Stimulated activated CD8-positive, alpha-beta memory T cell treated with anti-CD3 and anti-CD28 coated beads, Interleukin-12 subunit alpha, Interleukin-12 subunit beta, amount 100 ng/mL, for 24 hours (primary cell): Measurements from ENCODE around the gene OR2T1.
"Not testable (repeated sequence)": the region's sequence is repeated elsewhere in the genome, so short reads cannot be mapped to it uniquely, and the experiment has no call there.

Experiments used
- DNase-seq: peaks from one replicate; pipeline ENCODE4 v3.0.0-alpha.2; 2020; ENCODE audit errors: extremely low read depth

OR2T1 gene

GRCh38 chr1:248402748-248403147 lies at the start of gene OR2T1:
Gene OR2T1 (plus strand): TSS chr1:248403048. CDS start chr1:248406148, 3,100 bp downstream.
- no peak for DNase-seq

- no peak for DNase-seq
These were observed 43.4 kb upstream of the OR2T1 start for GRCh38 chr1:248359415-248359814.

GRCh38 chr1:248361121-248361715 lies 41.6 kb upstream of the OR2T1 start, which contains the start of gene OR2T4:
Gene OR2T4 (plus strand): TSS chr1:248361665. CDS start chr1:248361665, 0 bp downstream.
- DNase-seq, result no peak

GRCh38 chr1:248366609-248367008 lies 36.2 kb upstream of the OR2T1 start:
- no peak for DNase-seq

- no peak for DNase-seq
These were observed 30.5 kb upstream of the OR2T1 start for GRCh38 chr1:248372394-248372793.

- no peak for DNase-seq
These were observed 29.1 kb upstream of the OR2T1 start for GRCh38 chr1:248373761-248374160.

GRCh38 chr1:248375446-248375845 lies 27.4 kb upstream of the OR2T1 start, which contains the start of gene OR2T6:
Gene OR2T6 (plus strand): TSS chr1:248375746. CDS start chr1:248387609, 11,863 bp downstream.
- DNase-seq, result no peak

- DNase-seq, result no peak
These were observed 25.9 kb upstream of the OR2T1 start for GRCh38 chr1:248376916-248377315.

GRCh38 chr1:248380854-248381253 lies 22.0 kb upstream of the OR2T1 start:
- no peak for DNase-seq

- no peak for DNase-seq
These were observed 14.4 kb upstream of the OR2T1 start for GRCh38 chr1:248388426-248388825.

- no peak for DNase-seq
These were observed 9.8 kb upstream of the OR2T1 start for GRCh38 chr1:248393050-248393449.

- no peak for DNase-seq
These were observed 1.2 kb downstream of the OR2T1 start for GRCh38 chr1:248404024-248404423.

- DNase-seq, result no peak
These were observed 4.2 kb downstream of the OR2T1 start for GRCh38 chr1:248406721-248407692.

GRCh38 chr1:248416226-248416625 lies 13.4 kb downstream of the OR2T1 start:
- no peak for DNase-seq

- DNase-seq, result no peak
These were observed 15.0 kb downstream of the OR2T1 start for GRCh38 chr1:248417854-248418253.

- no peak for DNase-seq
These were observed 18.5 kb downstream of the OR2T1 start for GRCh38 chr1:248421384-248421783.

- not testable (repeated sequence) for DNase-seq
These were observed 24.8 kb downstream of the OR2T1 start for GRCh38 chr1:248427526-248428191.

GRCh38 chr1:248428192-248428533 lies 25.3 kb downstream of the OR2T1 start:
- DNase-seq, result not testable (repeated sequence)

GRCh38 chr1:248431683-248432082 lies 28.8 kb downstream of the OR2T1 start:
- not testable (repeated sequence) for DNase-seq

- not testable (repeated sequence) for DNase-seq
These were observed 29.4 kb downstream of the OR2T1 start for GRCh38 chr1:248432201-248432600.

GRCh38 chr1:248433811-248434415 lies 31.1 kb downstream of the OR2T1 start:
- DNase-seq, result not testable (repeated sequence)

GRCh38 chr1:248434913-248435312 lies 32.1 kb downstream of the OR2T1 start:
- DNase-seq, result not testable (repeated sequence)
